ENCODE data around the gene ZIC5.

- no peak for TF ChIP-seq POLR2A (IDR thresholded peaks at IDR 0.05)
- no peak for TF ChIP-seq CTCF (IDR thresholded peaks at IDR 0.05)
These were observed 41.7 kb downstream of the ZIC5 start for GRCh38 chr13:99929866-99930265.

Measured in transverse colon (tissue), 3 donors.